Measurements from ENCODE around the gene ERC2.

DNA sequence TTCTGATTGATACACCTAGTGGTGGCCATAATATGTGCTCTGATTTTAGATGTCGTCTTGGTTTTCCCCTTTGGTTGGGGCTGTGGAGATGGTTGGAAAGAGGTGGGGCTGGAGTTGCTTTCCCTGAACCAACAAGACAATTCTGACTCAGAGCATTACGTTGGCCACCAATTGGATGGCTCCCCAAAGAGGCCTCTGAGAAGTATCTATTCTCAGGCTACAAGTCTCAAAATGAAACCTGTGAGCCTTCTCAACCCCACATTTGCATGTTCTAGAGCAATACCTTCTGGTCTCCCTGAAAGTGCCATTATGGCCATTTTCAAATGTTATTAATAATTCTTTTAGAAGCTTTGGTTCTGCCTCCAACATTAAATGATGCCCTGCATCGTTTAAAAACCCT, 792.8 kb downstream of the ERC2 start:
- TF ChIP-seq CTCF (conservative IDR thresholded peaks at IDR 0.05 in 1 of 2, IDR thresholded peaks at IDR 0.05 in 1 of 2; ENCODE audit: low read depth in 1 of 2, low read length in 2 of 2) (no peak), EZH2 (IDR thresholded peaks at IDR 0.05; ENCODE audit: low read length, missing control alignments) (no peak)

Measured in fibroblast of lung (primary cell).